ENCODE data around the gene SF3B6.
"Not testable (repeated sequence)": the region's sequence is repeated elsewhere in the genome, so short reads cannot be mapped to it uniquely, and the experiment has no call there.

Gene SF3B6

GRCh38 chr2:24050041-24050979, 25.8 kb downstream of the SF3B6 start:
- DNase-seq = peak; percentile 13 to 31

DNA sequence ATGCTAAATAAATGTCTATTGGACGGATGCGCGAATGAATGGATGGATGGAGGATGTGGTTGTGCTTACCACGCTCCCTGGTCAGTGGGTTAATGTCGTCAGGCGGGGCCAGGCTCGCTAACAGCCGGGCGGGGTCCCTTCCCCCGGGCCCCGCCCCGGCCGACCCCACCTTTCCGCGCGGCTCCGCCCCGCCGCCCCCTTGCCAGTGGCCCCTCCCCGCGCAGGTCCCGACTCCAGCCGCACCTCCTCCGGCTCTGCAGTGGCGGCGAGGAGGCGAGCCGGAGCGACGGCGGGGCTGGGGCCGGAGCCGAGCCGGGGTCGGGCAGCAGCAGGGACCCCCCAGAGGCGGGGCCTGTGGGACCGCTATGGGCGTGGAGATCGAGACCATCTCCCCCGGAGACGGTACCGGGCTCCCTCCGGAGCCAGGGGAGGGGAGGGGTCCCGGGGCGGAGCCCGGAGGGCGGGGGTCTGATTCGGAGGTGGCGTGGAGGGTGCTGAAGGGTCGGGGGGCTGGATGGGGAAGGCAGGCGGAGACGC, 26.6 kb downstream of the SF3B6 start, which contains the start of gene FKBP1B:
Gene FKBP1B (plus strand): TSS at position 257 of the 537 bp plus-strand sequence. CDS start 109 bp downstream, at position 366.
- peak; percentile 9 to 20 for DNase-seq

DNA sequence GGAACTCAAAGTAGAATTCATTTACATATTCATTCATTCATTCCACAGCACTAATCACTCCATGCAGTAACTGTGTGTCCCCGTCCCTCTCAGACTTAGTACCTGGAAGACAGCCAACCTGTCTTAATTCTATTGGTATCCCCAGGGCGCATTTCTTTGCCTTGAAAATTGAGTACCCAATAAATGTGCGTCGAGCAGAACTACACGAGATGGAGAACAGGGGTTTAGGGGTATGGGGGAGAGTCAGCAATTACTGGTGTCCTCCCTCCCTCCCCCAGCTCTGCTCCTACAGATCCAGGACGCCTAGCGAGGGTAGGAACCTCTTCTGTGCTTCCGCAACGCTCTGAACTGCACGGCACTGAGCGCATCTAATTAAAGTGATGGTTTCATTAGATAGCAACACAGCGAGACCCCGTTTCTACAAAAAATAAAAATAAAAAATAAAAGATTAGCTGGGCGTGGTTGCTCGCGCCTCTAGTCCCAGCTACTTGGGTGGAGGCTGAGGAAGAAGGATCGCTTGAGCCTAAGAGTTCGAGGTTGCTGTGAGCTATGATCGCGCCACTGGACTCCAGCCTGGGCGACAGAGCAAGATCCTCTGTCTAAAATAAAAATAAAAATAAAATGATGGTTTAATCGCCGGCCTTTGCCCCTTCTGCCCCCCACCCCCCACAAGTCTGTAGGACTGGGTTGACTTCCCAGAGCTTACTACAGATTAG, 27.2 kb downstream of the SF3B6 start:
- no peak for DNase-seq

DNA sequence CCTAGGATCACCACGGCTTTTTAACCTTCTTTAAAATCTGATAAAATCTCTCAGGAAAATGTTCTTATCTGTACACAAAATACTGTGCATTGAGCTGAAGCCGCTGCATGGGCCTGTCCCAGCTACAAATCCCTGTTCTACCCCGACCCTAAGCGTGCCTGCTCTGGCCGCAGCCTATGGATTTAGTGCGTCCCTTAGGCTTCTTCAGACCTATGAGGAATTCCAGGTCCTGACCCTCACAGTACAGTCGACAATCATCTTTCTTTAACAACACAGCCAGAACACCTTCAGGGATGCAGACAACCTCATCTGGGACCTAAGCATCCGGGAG, 28.5 kb downstream of the SF3B6 start:
- no peak for DNase-seq

DNA sequence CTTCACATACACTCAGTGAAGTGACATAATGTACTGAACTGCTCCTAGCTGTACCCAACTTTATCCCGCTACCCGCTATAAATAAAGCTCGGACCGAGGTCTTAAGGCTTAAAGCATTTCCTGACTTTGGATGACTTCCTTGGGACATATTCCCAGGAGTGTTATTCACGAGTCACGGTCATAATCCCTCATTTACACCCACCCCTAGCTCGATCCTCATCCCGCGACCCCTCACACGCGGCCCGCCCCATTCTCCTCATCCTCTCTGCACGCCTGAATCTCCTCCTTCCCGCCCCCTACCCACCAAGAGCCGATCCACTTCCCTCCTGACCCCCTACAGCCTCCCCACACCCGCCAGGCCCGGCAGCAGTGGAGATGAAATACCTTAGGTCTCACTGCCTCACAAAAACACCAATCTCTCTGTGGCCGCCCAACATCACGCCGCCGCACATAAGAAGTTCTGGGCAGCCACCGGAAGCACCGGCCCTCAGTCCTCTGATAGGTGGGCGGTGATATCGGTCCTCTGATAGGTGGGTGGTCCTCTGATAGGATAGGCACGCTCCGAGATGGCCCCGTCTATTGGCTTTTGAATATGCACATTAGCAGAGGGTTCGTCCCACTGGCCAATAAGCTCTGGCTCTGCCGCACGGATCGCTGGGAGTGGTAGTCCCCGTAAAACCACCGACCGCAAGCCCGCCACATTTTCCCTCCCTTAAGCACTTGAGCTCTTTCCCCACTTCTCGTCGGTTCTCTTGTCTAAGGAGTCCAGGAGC, 29.0 kb downstream of the SF3B6 start, which contains the start of gene WDCP:
Gene WDCP (minus strand): TSS at position 462 of the 773 bp plus-strand sequence. CDS start 7,897 bp downstream, outside the sequence.
- DNase-seq = peak; percentile 95 to 98

DNA sequence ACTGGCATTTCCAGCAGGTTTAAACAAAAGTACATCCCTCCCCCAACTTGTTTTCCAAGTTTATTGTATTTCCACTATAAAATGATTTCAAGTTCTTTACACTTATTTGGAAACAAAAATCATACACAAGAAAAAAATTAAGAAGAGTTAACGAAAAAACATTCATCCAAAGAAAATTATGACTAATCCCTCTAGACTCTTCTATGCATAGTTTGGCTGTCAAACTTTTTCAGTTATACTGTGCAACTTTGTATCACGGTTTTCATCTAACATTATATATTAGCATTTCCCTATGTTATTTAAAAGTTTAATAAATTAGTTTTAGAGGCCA, 29.6 kb downstream of the SF3B6 start:
- no peak for DNase-seq

GRCh38 chr2:24045511-24046508, 30.3 kb downstream of the SF3B6 start:
- DNase-seq = no peak

DNA sequence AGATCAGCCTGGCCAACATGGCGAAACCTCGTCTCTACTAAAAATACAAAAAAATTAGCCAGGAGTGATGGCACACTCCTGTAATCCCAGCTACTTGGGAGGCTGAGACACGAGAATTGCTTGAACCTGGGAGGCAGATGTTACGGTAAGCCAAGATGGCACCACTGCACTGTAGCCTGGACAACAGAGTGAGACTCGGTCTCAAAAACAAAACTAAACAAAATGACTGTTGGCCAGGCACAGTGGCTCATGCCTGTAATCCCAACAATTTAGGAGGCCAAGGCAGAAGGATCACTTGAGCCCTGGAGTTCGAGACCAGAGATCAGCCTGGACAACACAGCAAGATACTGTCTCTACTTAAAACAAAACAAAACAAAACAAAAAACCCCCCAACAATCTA, 33.0 kb downstream of the SF3B6 start:
- DNase-seq = not testable (repeated sequence)

- DNase-seq = no peak
Observed at GRCh38 chr2:24040511-24040910, 35.6 kb downstream of the SF3B6 start.

- DNase-seq = no peak
Observed at GRCh38 chr2:24038786-24039499, 37.2 kb downstream of the SF3B6 start.

GRCh38 chr2:24026233-24026632, 49.9 kb downstream of the SF3B6 start:
- DNase-seq = no peak

GRCh38 chr2:24024996-24025663, 51.0 kb downstream of the SF3B6 start:
- no peak for DNase-seq

GRCh38 chr2:24024018-24024417, 52.1 kb downstream of the SF3B6 start:
- no peak for DNase-seq

DNA sequence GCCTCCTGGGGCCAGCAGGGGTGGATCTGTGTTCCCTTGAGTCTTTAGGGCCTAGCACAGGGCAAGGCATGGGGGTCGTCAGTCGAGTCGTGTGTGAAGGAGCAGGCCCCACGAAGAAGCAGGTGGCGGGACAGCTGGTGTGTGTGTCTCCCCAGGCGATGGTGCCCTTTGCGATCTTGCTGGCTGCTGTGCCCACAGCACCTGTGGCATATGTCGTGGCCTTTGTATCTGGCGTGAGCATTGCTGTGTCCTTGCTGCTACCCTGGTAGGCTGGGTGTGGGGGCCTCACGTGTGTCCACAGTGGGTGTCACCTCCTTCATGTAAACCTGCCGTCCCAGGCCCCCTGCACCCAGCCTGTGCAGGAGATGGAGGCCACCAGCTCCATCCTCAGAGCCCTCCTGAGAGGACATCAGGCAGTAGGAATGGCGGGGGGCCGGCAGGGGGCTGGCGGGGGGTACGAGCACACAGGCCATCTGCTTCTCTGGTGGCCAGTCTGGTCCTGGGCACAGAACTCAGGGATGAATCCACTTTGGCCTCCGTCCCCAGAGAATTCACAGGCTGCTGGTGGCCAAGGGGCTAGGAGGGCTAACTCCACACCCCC, 53.1 kb downstream of the SF3B6 start:
- no peak for DNase-seq

GRCh38 chr2:24022324-24022974, 53.7 kb downstream of the SF3B6 start:
- no peak for DNase-seq

- peak in 1 of 2 donors; percentile 3 for DNase-seq
Observed at GRCh38 chr2:24021122-24021998, 54.8 kb downstream of the SF3B6 start.

GRCh38 chr2:24020244-24020643, 55.9 kb downstream of the SF3B6 start:
- DNase-seq = no peak

GRCh38 chr2:24019729-24020128, 56.4 kb downstream of the SF3B6 start:
- DNase-seq = no peak

Data from inflammatory macrophage treated with lipopolysaccharide for 1 hour (primary cell).